GM12878 (cell line): ENCODE results near the gene APBA1. TPM values are rescaled to one million over a fixed set of nuclear protein-coding genes. Genes with fewer than 3 reads are reported as not detected.
A peak's percentile ranks its signal among the peaks of the same experiment; 100 is the strongest.

Experiments used
- ATAC-seq: fragments of 200-7000 bp; cut with Tn5 transposase; 3 replicates; pipeline ENCODE4 v1.9.1; 2020; ENCODE audit warnings: mild to moderate bottlenecking, moderate library complexity
- BruUV-seq: library from RNA; stranded (reverse); fragments of 400-500 nt; replicated peaks from 2 replicates; lab custom pipeline; 2021; lab: Mats Ljungman, UMichigan
- CTCF ChIA-PET: fragments of 300-600 bp; sonication (Branson Sonifier 250); formaldehyde crosslinking; extraction: SDS; loops from one replicate; lab custom pipeline; 2021; ENCODE audit warnings: inconsistent platforms; lab: Yijun Ruan, JAX
- POLR2A ChIA-PET: fragments of 350-600 bp; formaldehyde crosslinking; extraction: SDS; loops from one replicate; lab custom pipeline; 2021; ENCODE audit warnings: inconsistent platforms; lab: Charles Lee
- RAD21 ChIA-PET: fragments of 300-600 bp; sonication (Branson Sonifier 250); formaldehyde crosslinking; loops from one replicate; lab custom pipeline; 2023; ENCODE audit warnings: antibody characterized with exemption; ENCODE audit not compliant: unreplicated experiment; lab: Charles Lee
- SMC1A ChIA-PET: fragments of 300-600 bp; sonication (Branson Sonifier 250); formaldehyde crosslinking; loops from one replicate; lab custom pipeline; 2023; ENCODE audit not compliant: unreplicated experiment, uncharacterized antibody; lab: Charles Lee
- DNase-seq: peaks from one replicate; pipeline ENCODE4 v3.0.0-alpha.2; 2011; ENCODE audit warnings: low read depth, low spot score
- FAIRE-seq: peaks from 3 replicates; lab custom pipeline; 2011; peaks lifted over from hg19 to GRCh38; lab: Jason Lieb, UNC
- H2AFZ ChIP-seq: 2 replicates; pipeline ENCODE4 v1.6.0; 2011; ENCODE audit warnings: low read depth, low read length, control low read depth; ENCODE audit not compliant: control insufficient read depth
- H3K27ac ChIP-seq: 2 replicates; pipeline ENCODE4 v1.5.1; 2011; ENCODE audit warnings: control low read depth; ENCODE audit not compliant: control insufficient read depth, insufficient read depth
- H3K27me3 ChIP-seq, 2 experiments: replicated peaks in 1 of 2; 2 replicates each; pipeline versions ENCODE4 v1.6.0 to v1.6.1; 2011; ENCODE audit warnings: low read length in 1 of 2; ENCODE audit not compliant: control insufficient read depth in 2 of 2, insufficient read depth in 2 of 2
- H3K36me3 ChIP-seq, 2 experiments: 2 replicates each; pipeline ENCODE4 v1.5.1; 2011; ENCODE audit warnings: low read length in 1 of 2; ENCODE audit not compliant: control insufficient read depth in 2 of 2, insufficient read depth in 2 of 2
- H3K4me1 ChIP-seq: 2 replicates; pipeline ENCODE4 v1.6.1; 2011; ENCODE audit warnings: mild to moderate bottlenecking, low read length, moderate library complexity, mixed read lengths; ENCODE audit not compliant: control insufficient read depth, insufficient read depth
- H3K4me2 ChIP-seq: 2 replicates; pipeline ENCODE4 v1.6.0; 2011; ENCODE audit warnings: control low read depth; ENCODE audit not compliant: control insufficient read depth, insufficient read depth
- H3K4me3 ChIP-seq: fragments of 200-600 bp; sonication (generic); 2 replicates; pipeline ENCODE4 v1.5.1; 2016
- H3K79me2 ChIP-seq: 2 replicates; pipeline ENCODE4 v1.6.0; 2011; ENCODE audit warnings: low read length; ENCODE audit not compliant: control insufficient read depth, insufficient read depth
- H3K9ac ChIP-seq: 2 replicates; pipeline ENCODE4 v1.8.0; 2011; ENCODE audit warnings: low read length, control low read depth, mixed read lengths; ENCODE audit not compliant: control insufficient read depth, insufficient read depth
- H3K9me3 ChIP-seq: replicated peaks from 3 replicates; pipeline ENCODE4 v1.5.1; 2011; ENCODE audit warnings: mild to moderate bottlenecking, low read length; ENCODE audit not compliant: control insufficient read depth, insufficient read depth
- H4K20me1 ChIP-seq: 2 replicates; pipeline ENCODE4 v1.6.0; 2011; ENCODE audit not compliant: control insufficient read depth, insufficient read depth
- ATF3 ChIP-seq: IDR thresholded peaks from 2 replicates; pipeline ENCODE4 v1.6.1; 2011; ENCODE audit warnings: low read depth, mild to moderate bottlenecking, low read length, moderate library complexity, borderline replicate concordance; ENCODE audit errors: extremely low read depth
- BHLHE40 ChIP-seq, 2 experiments: fragments of 450-650 bp in 1 of 2; IDR thresholded peaks; 2 replicates each; pipeline ENCODE4 v1.6.1; 2011 to 2017; ENCODE audit warnings: low read depth in 2 of 2, borderline replicate concordance in 1 of 2, improper control_type of control experiment in 1 of 2, low read length in 1 of 2, mild to moderate bottlenecking in 1 of 2
- E2F4 ChIP-seq: IDR thresholded peaks from 2 replicates; pipeline ENCODE4 v1.6.1; 2012; ENCODE audit warnings: low read depth, low read length, improper control_type of control experiment
- IRF4 ChIP-seq: IDR thresholded peaks from 2 replicates; pipeline ENCODE4 v1.6.1; 2011; ENCODE audit warnings: low read depth, low read length
- NR2C2 ChIP-seq: IDR thresholded peaks from 2 replicates; pipeline ENCODE4 v1.6.1; 2011; ENCODE audit warnings: borderline replicate concordance, low read depth; ENCODE audit not compliant: control insufficient read depth, insufficient read length
- SMAD1 ChIP-seq: fragments of 450-650 bp; IDR thresholded peaks from 2 replicates; pipeline ENCODE4 v1.6.1; 2018; ENCODE audit warnings: mild to moderate bottlenecking, low read depth; ENCODE audit not compliant: partially characterized antibody
- SMAD5 ChIP-seq: IDR thresholded peaks from 2 replicates; pipeline ENCODE4 v1.6.1; 2016; ENCODE audit warnings: antibody characterized with exemption, low read depth
- USF2 ChIP-seq: IDR thresholded peaks from 2 replicates; pipeline ENCODE4 v1.6.1; 2011; ENCODE audit warnings: low read depth, low read length, improper control_type of control experiment, borderline replicate concordance
- YBX1 ChIP-seq: fragments of 450-650 bp; IDR thresholded peaks from 2 replicates; pipeline ENCODE4 v1.6.1; 2016; ENCODE audit warnings: antibody characterized with exemption
- ZNF207 ChIP-seq: fragments of 450-650 bp; IDR thresholded peaks from 2 replicates; pipeline ENCODE4 v1.6.1; 2014; ENCODE audit warnings: antibody characterized with exemption, mild to moderate bottlenecking, borderline replicate concordance
- WGBS: methylation state at CpG from one replicate; pipeline ENCODE4 v1.1.6; 2016; ENCODE audit warnings: low lambda C conversion rate; ENCODE audit not compliant: insufficient replicate concordance, insufficient coverage; ENCODE audit errors: missing lambda C conversion rate; 5-methylcytosine and 5-hydroxymethylcytosine counted together
- in situ Hi-C: fragments of 300-500 bp; cut with MboI; formaldehyde crosslinking; loops from 9 replicates; pipeline ENCODE4 v1.14.3; 2018; ENCODE audit warnings: mixed read lengths
- intact Hi-C: fragments of 100-400 bp; cut with micrococcal nuclease; formaldehyde crosslinking; loops from one replicate; pipeline ENCODE4 v1.14.2; 2022; ENCODE audit not compliant: unreplicated experiment
- polyA plus RNA-seq, 11 experiments: library from polyadenylated mRNA; depleted of rRNA in 4 of 11; unstranded in 6 of 11; stranded (reverse) in 5 of 11; fragments of >200 nt; fragmentation: Nextera tagmentation in 4 of 11; fragmentation: Illumina TruSeq in 1 of 11; extraction: Ambion mirVana in 4 of 11; extraction: Trizol in 1 of 11; gene quantifications; 1 replicate in 1 of 11; 2 replicates in 10 of 11; pipeline versions ENCODE4 v1.2.1 to v1.2.3, GENCODE V29; 2011 to 2016; ENCODE audit warnings: inconsistent platforms in 2 of 11, missing spikeins in 2 of 11, low read depth in 1 of 11
- total RNA-seq, 4 experiments: library from RNA; depleted of rRNA in 3 of 4; stranded (reverse); fragments of >200 nt in 3 of 4; fragmentation: Illumina TruSeq in 1 of 4; extraction: Trizol in 1 of 4; gene quantifications; 2 replicates each; pipeline versions ENCODE4 v1.2.1 to v1.2.3, GENCODE V29; 2013 to 2021
- TF ChIP-seq, protein P1 (sequence below): IDR thresholded peaks from 2 replicates; pipeline ENCODE4 v1.6.1; 2012; ENCODE audit warnings: low read length, inconsistent platforms

APBA1 gene
- total and polyA plus RNA-seq, 10 of the 15 experiments (the other 5 are each of a cell fraction or from before 2014, with no cell fraction given): 0.01 to 1.3 (median 0.05) TPM; not detected in 7

GRCh38 chr9:69673311-69673640 is 1.1 kb upstream of the APBA1 start:
- in situ Hi-C loops: loop anchor here (10.0 kb wide), 1 partner anchor 202 kb away; no protein-coding TSS in a partner anchor
- ATAC-seq (no peak), FAIRE-seq (no peak), DNase-seq (no peak)
- ChIA-PET POLR2A (no interaction called here), SMC1A (interaction anchor here (0.6 to 1.1 kb wide), 4 partner anchors 11 to 1889 kb away, joined by 3 read pairs; no protein-coding TSS in a partner anchor), RAD21 (interaction anchor here (1.5 kb wide), 1 partner anchor 246 kb away, joined by 4 read pairs; no protein-coding TSS in a partner anchor), CTCF (interaction anchor here (1.1 to 2.4 kb wide), 2 partner anchors 18 to 246 kb away, joined by 5 to 15 read pairs; no protein-coding TSS in a partner anchor)
- BruUV-seq: no TSS peak
- no peak overlapping the region for H2AFZ ChIP-seq
- H3K4me1 ChIP-seq: no peaks in the 10 kb centered on the region
- no peaks in the 10 kb centered on the region for H3K9me3 ChIP-seq
- H3K4me2 ChIP-seq: peak overlapping the region; percentile 91
- H3K79me2 ChIP-seq: no peaks in the 10 kb centered on the region
- H3K4me3 ChIP-seq: peak overlapping the region; percentile 47; the same call in 1 of the 2 replicates
- peaks cover 4 to 6% of the 10 kb centered on the region in 2 experiments for H3K27me3 ChIP-seq
- H3K9ac ChIP-seq: no peak overlapping the region
- no peaks in the 10 kb centered on the region for H4K20me1 ChIP-seq
- no peak for TF ChIP-seq ATF3
- no peak for TF ChIP-seq BHLHE40 (IDR thresholded peaks at IDR 0.05; ENCODE audit: borderline replicate concordance in 1 of 2, low read depth in 2 of 2, low read length in 1 of 2)
- no peak for TF ChIP-seq NR2C2
- TF ChIP-seq, protein P1, sequence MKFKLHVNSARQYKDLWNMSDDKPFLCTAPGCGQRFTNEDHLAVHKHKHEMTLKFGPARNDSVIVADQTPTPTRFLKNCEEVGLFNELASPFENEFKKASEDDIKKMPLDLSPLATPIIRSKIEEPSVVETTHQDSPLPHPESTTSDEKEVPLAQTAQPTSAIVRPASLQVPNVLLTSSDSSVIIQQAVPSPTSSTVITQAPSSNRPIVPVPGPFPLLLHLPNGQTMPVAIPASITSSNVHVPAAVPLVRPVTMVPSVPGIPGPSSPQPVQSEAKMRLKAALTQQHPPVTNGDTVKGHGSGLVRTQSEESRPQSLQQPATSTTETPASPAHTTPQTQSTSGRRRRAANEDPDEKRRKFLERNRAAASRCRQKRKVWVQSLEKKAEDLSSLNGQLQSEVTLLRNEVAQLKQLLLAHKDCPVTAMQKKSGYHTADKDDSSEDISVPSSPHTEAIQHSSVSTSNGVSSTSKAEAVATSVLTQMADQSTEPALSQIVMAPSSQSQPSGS: no peak
- no peak for TF ChIP-seq SMAD5
- no peak for TF ChIP-seq E2F4
- no peak for TF ChIP-seq SMAD1
- no peak for TF ChIP-seq ZNF207
- no peak for TF ChIP-seq IRF4
- no peak for TF ChIP-seq USF2
- no peak for TF ChIP-seq YBX1
- no peaks in the 10 kb centered on the region for H3K36me3 ChIP-seq
- intact Hi-C loops: loop anchor here (1.0 to 5.0 kb wide), 5 partner anchors 86 to 260 kb away; no protein-coding TSS in a partner anchor
- no peak overlapping the region for H3K27ac ChIP-seq
- 55% methylated on average over 6 of the region's 6 CpGs for WGBS
